GM12892 (cell line): ENCODE results near the gene MB21D2.

Source experiments
- POLR2A ChIP-seq: IDR thresholded peaks from 2 replicates; pipeline ENCODE4 v1.6.1; 2011; ENCODE audit warnings: low read depth, low read length, control low read depth
- POLR2AphosphoS5 ChIP-seq: IDR thresholded peaks from 2 replicates; pipeline ENCODE4 v1.6.1; 2011; ENCODE audit warnings: low read depth, low read length, control low read depth
- TAF1 ChIP-seq: IDR thresholded peaks from 2 replicates; pipeline ENCODE4 v1.6.1; 2011; ENCODE audit warnings: low read depth, mild to moderate bottlenecking, control low read depth, low read length, borderline replicate concordance

DNA sequence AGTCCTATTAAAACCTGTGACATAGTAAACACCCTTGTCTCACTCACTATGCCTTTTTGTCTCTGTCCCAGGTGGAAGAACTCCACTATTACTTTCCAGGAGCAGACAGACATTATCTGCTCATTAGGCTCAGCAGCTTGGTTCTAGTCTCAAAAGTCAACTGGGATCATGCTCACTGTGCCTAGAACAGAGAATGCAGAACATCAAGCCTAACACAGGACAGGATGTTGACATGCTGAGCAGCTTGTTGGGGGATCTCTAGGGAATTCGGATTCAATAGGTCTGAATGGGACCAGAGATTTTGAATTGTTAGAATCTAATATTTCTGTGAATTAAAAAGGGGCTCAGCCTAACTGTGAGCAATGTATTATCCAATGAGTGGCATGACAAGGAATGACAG is 6.4 kb downstream of the MB21D2 start:
- TF ChIP-seq POLR2A (no peak), POLR2AphosphoS5 (no peak), TAF1 (no peak)
